ENCODE measurements around the gene ZNF605. TPM values are rescaled to one million over a fixed set of nuclear protein-coding genes. Genes with fewer than 3 reads are reported as not detected.
"Not testable (repeated sequence)": the region's sequence is repeated elsewhere in the genome, so short reads cannot be mapped to it uniquely, and the experiment has no call there.

Gene ZNF605
- total RNA-seq, 1 donor from 2014 or later = 18.8 TPM

- FAIRE-seq (peak; percentile 60), DNase-seq (ENCODE audit: low spot score in 2 of 2) (peak; percentile 88 to 91)
Observed at GRCh38 chr12:132908145-132909029, 47.7 kb downstream of the ZNF605 start.

- DNase-seq (ENCODE audit: low spot score in 2 of 2); FAIRE-seq: not testable (repeated sequence)
Observed at GRCh38 chr12:132907789-132908144, 48.3 kb downstream of the ZNF605 start.

- FAIRE-seq (no peak), DNase-seq (ENCODE audit: low spot score in 2 of 2) (no peak)
Observed at GRCh38 chr12:132907216-132907615, 48.9 kb downstream of the ZNF605 start.

GRCh38 chr12:132904718-132905328 is 51.3 kb downstream of the ZNF605 start:
- peak; percentile 52 to 81 for DNase-seq (ENCODE audit: low spot score in 2 of 2)
- no peak for FAIRE-seq

- no peak for DNase-seq (ENCODE audit: low spot score in 2 of 2)
- FAIRE-seq = no peak
Observed at GRCh38 chr12:132899033-132899432, 57.1 kb downstream of the ZNF605 start.

- DNase-seq (ENCODE audit: low spot score in 2 of 2) (no peak), FAIRE-seq (no peak)
Observed at GRCh38 chr12:132888852-132889251, 67.3 kb downstream of the ZNF605 start.

GRCh38 chr12:132887513-132888351 is 68.4 kb downstream of the ZNF605 start, which contains the start of gene CHFR:
Gene CHFR (minus strand): TSS chr12:132887605. CDS start chr12:132887328, 277 bp downstream.
- DNase-seq (ENCODE audit: low spot score in 2 of 2) = peak; percentile 96 to 97
- FAIRE-seq = no peak

- DNase-seq (ENCODE audit: low spot score in 2 of 2) (no peak), FAIRE-seq (no peak)
Observed at GRCh38 chr12:132886529-132887477, 69.3 kb downstream of the ZNF605 start.

- FAIRE-seq = no peak
- no peak for DNase-seq (ENCODE audit: low spot score in 2 of 2)
Observed at GRCh38 chr12:132881818-132882217, 74.3 kb downstream of the ZNF605 start.

- not testable (repeated sequence) for FAIRE-seq; DNase-seq (ENCODE audit: low spot score in 2 of 2)
Observed at GRCh38 chr12:132874620-132875019, 81.5 kb downstream of the ZNF605 start.

GRCh38 chr12:132874175-132874574 is 81.9 kb downstream of the ZNF605 start:
- no peak for FAIRE-seq
- DNase-seq (ENCODE audit: low spot score in 2 of 2) = no peak

- no peak for FAIRE-seq
- DNase-seq (ENCODE audit: low spot score in 2 of 2) = no peak
Observed at GRCh38 chr12:132873724-132874123, 82.4 kb downstream of the ZNF605 start.

- FAIRE-seq (no peak), DNase-seq (ENCODE audit: low spot score in 2 of 2) (no peak)
Observed at GRCh38 chr12:132872975-132873421, 83.1 kb downstream of the ZNF605 start.

- FAIRE-seq (no peak), DNase-seq (ENCODE audit: low spot score in 2 of 2) (no peak)
Observed at GRCh38 chr12:132872073-132872855, 83.8 kb downstream of the ZNF605 start.

GRCh38 chr12:132869551-132869950 is 86.6 kb downstream of the ZNF605 start:
- FAIRE-seq (no peak), DNase-seq (ENCODE audit: low spot score in 2 of 2) (no peak)
